Measurements from ENCODE around the gene SLC40A1.
"Not testable (repeated sequence)": the region's sequence is repeated elsewhere in the genome, so short reads cannot be mapped to it uniquely, and the experiment has no call there.

Gene SLC40A1

GRCh38 chr2:189613650-189614420 is 33.2 kb upstream of the SLC40A1 start:
- no peaks in the 10 kb centered on the region for H3K27me3 ChIP-seq (ENCODE audit: control insufficient read depth, insufficient read depth, low read length)
- no peak overlapping the region for H3K27ac ChIP-seq (ENCODE audit: low read length)
- H3K9me3 ChIP-seq (ENCODE audit: control insufficient read depth, insufficient read depth, low read length) = no peaks in the 10 kb centered on the region
- H3K36me3 ChIP-seq (ENCODE audit: control insufficient read depth, insufficient read depth, low read length) = no peaks in the 10 kb centered on the region
- DNase-seq (ENCODE audit: low read depth, low spot score) = no peak
- no CpG with 5 or more reads among the region's 2 CpGs for WGBS (ENCODE audit: insufficient coverage, insufficient read length)
- no peaks in the 10 kb centered on the region for H3K4me1 ChIP-seq (ENCODE audit: control insufficient read depth, insufficient read depth, low read length)
- H3K4me3 ChIP-seq (ENCODE audit: low read length) = no peak overlapping the region

- no CpG with 5 or more reads among the region's 6 CpGs for WGBS (ENCODE audit: insufficient coverage, insufficient read length)
- no peak overlapping the region for H3K27ac ChIP-seq (ENCODE audit: low read length)
- no peaks in the 10 kb centered on the region for H3K4me1 ChIP-seq (ENCODE audit: control insufficient read depth, insufficient read depth, low read length)
- no peaks in the 10 kb centered on the region for H3K27me3 ChIP-seq (ENCODE audit: control insufficient read depth, insufficient read depth, low read length)
- H3K36me3 ChIP-seq (ENCODE audit: control insufficient read depth, insufficient read depth, low read length) = no peaks in the 10 kb centered on the region
- no peak overlapping the region for H3K4me3 ChIP-seq (ENCODE audit: low read length)
- no peaks in the 10 kb centered on the region for H3K9me3 ChIP-seq (ENCODE audit: control insufficient read depth, insufficient read depth, low read length)
- DNase-seq (ENCODE audit: low read depth, low spot score) = no peak
Measured at GRCh38 chr2:189613077-189613636, 32.6 kb upstream of the SLC40A1 start.

- H3K27me3 ChIP-seq (ENCODE audit: control insufficient read depth, insufficient read depth, low read length) = no peaks in the 10 kb centered on the region
- DNase-seq (ENCODE audit: low read depth, low spot score) = no peak
- H3K9me3 ChIP-seq (ENCODE audit: control insufficient read depth, insufficient read depth, low read length) = no peaks in the 10 kb centered on the region
- no peak overlapping the region for H3K27ac ChIP-seq (ENCODE audit: low read length)
- no peaks in the 10 kb centered on the region for H3K36me3 ChIP-seq (ENCODE audit: control insufficient read depth, insufficient read depth, low read length)
- no CpG with 5 or more reads among the region's 2 CpGs for WGBS (ENCODE audit: insufficient coverage, insufficient read length)
- no peak overlapping the region for H3K4me3 ChIP-seq (ENCODE audit: low read length)
- no peaks in the 10 kb centered on the region for H3K4me1 ChIP-seq (ENCODE audit: control insufficient read depth, insufficient read depth, low read length)
Measured at GRCh38 chr2:189610700-189611099, 30.1 kb upstream of the SLC40A1 start.

GRCh38 chr2:189609853-189610252 is 29.3 kb upstream of the SLC40A1 start:
- no CpG with 5 or more reads among the region's 1 CpG for WGBS (ENCODE audit: insufficient coverage, insufficient read length)
- H3K27ac ChIP-seq (ENCODE audit: low read length) = no peak overlapping the region

GRCh38 chr2:189609423-189609816 is 28.8 kb upstream of the SLC40A1 start:
- Histone ChIP-seq H3K36me3 (ENCODE audit: control insufficient read depth, insufficient read depth, low read length) (no peaks in the 10 kb centered on the region), H3K27ac (ENCODE audit: low read length) (no peak overlapping the region), H3K4me3 (ENCODE audit: low read length) (no peak overlapping the region), H3K27me3 (ENCODE audit: control insufficient read depth, insufficient read depth, low read length) (no peaks in the 10 kb centered on the region), H3K9me3 (ENCODE audit: control insufficient read depth, insufficient read depth, low read length) (no peaks in the 10 kb centered on the region), H3K4me1 (ENCODE audit: control insufficient read depth, insufficient read depth, low read length) (no peaks in the 10 kb centered on the region)
- no peak for DNase-seq (ENCODE audit: low read depth, low spot score)
- no CpG with 5 or more reads among the region's 4 CpGs for WGBS (ENCODE audit: insufficient coverage, insufficient read length)

More at GRCh38 chr2:189609853-189610252, 29.3 kb upstream of the SLC40A1 start:
- DNase-seq (ENCODE audit: low read depth, low spot score) = no peak
- Histone ChIP-seq H3K36me3 (ENCODE audit: control insufficient read depth, insufficient read depth, low read length) (no peaks in the 10 kb centered on the region), H3K4me1 (ENCODE audit: control insufficient read depth, insufficient read depth, low read length) (no peaks in the 10 kb centered on the region), H3K4me3 (ENCODE audit: low read length) (no peak overlapping the region), H3K9me3 (ENCODE audit: control insufficient read depth, insufficient read depth, low read length) (no peaks in the 10 kb centered on the region), H3K27me3 (ENCODE audit: control insufficient read depth, insufficient read depth, low read length) (no peaks in the 10 kb centered on the region)

- WGBS (ENCODE audit: insufficient coverage, insufficient read length) = no CpG with 5 or more reads among the region's 2 CpGs
- no peaks in the 10 kb centered on the region for H3K4me1 ChIP-seq (ENCODE audit: control insufficient read depth, insufficient read depth, low read length)
- no peaks in the 10 kb centered on the region for H3K36me3 ChIP-seq (ENCODE audit: control insufficient read depth, insufficient read depth, low read length)
- no peak overlapping the region for H3K27ac ChIP-seq (ENCODE audit: low read length)
- no peaks in the 10 kb centered on the region for H3K9me3 ChIP-seq (ENCODE audit: control insufficient read depth, insufficient read depth, low read length)
- no peaks in the 10 kb centered on the region for H3K27me3 ChIP-seq (ENCODE audit: control insufficient read depth, insufficient read depth, low read length)
- H3K4me3 ChIP-seq (ENCODE audit: low read length) = no peak overlapping the region
- no peak for DNase-seq (ENCODE audit: low read depth, low spot score)
Measured at GRCh38 chr2:189608795-189609422, 28.3 kb upstream of the SLC40A1 start.

- Histone ChIP-seq H3K36me3 (ENCODE audit: control insufficient read depth, insufficient read depth, low read length) (no peaks in the 10 kb centered on the region), H3K4me3 (ENCODE audit: low read length) (no peak overlapping the region), H3K27me3 (ENCODE audit: control insufficient read depth, insufficient read depth, low read length) (no peaks in the 10 kb centered on the region), H3K27ac (ENCODE audit: low read length) (no peak overlapping the region), H3K9me3 (ENCODE audit: control insufficient read depth, insufficient read depth, low read length) (no peaks in the 10 kb centered on the region), H3K4me1 (ENCODE audit: control insufficient read depth, insufficient read depth, low read length) (no peaks in the 10 kb centered on the region)
- no peak for DNase-seq (ENCODE audit: low read depth, low spot score)
- WGBS (ENCODE audit: insufficient coverage, insufficient read length) = no CpG with 5 or more reads among the region's 4 CpGs
Measured at GRCh38 chr2:189608170-189608569, 27.6 kb upstream of the SLC40A1 start.

GRCh38 chr2:189602233-189602632 is 21.6 kb upstream of the SLC40A1 start:
- Histone ChIP-seq H3K4me3 (ENCODE audit: low read length) (no peak overlapping the region), H3K36me3 (ENCODE audit: control insufficient read depth, insufficient read depth, low read length) (no peaks in the 10 kb centered on the region), H3K27me3 (ENCODE audit: control insufficient read depth, insufficient read depth, low read length) (no peaks in the 10 kb centered on the region), H3K9me3 (ENCODE audit: control insufficient read depth, insufficient read depth, low read length) (no peaks in the 10 kb centered on the region), H3K4me1 (ENCODE audit: control insufficient read depth, insufficient read depth, low read length) (no peaks in the 10 kb centered on the region), H3K27ac (ENCODE audit: low read length) (no peak overlapping the region)
- WGBS (ENCODE audit: insufficient coverage, insufficient read length) = no CpG with 5 or more reads among the region's 4 CpGs
- DNase-seq (ENCODE audit: low read depth, low spot score) = no peak

- H3K9me3 ChIP-seq (ENCODE audit: control insufficient read depth, insufficient read depth, low read length); H3K27me3 ChIP-seq (ENCODE audit: control insufficient read depth, insufficient read depth, low read length); H3K4me3 ChIP-seq (ENCODE audit: low read length); H3K4me1 ChIP-seq (ENCODE audit: control insufficient read depth, insufficient read depth, low read length); H3K27ac ChIP-seq (ENCODE audit: low read length); DNase-seq (ENCODE audit: low read depth, low spot score); H3K36me3 ChIP-seq (ENCODE audit: control insufficient read depth, insufficient read depth, low read length): not testable (repeated sequence)
- WGBS (ENCODE audit: insufficient coverage, insufficient read length) = no CpG with 5 or more reads among the region's 2 CpGs
Measured at GRCh38 chr2:189601652-189602051, 21.1 kb upstream of the SLC40A1 start.

- Histone ChIP-seq H3K27me3 (ENCODE audit: control insufficient read depth, insufficient read depth, low read length) (no peaks in the 10 kb centered on the region), H3K4me3 (ENCODE audit: low read length) (no peak overlapping the region), H3K36me3 (ENCODE audit: control insufficient read depth, insufficient read depth, low read length) (no peaks in the 10 kb centered on the region), H3K9me3 (ENCODE audit: control insufficient read depth, insufficient read depth, low read length) (no peaks in the 10 kb centered on the region), H3K27ac (ENCODE audit: low read length) (no peak overlapping the region), H3K4me1 (ENCODE audit: control insufficient read depth, insufficient read depth, low read length) (no peaks in the 10 kb centered on the region)
- WGBS (ENCODE audit: insufficient coverage, insufficient read length) = no CpG with 5 or more reads among the region's 3 CpGs
- no peak for DNase-seq (ENCODE audit: low read depth, low spot score)
Measured at GRCh38 chr2:189601043-189601442, 20.5 kb upstream of the SLC40A1 start.

Measured in iPS DF 6.9 (cell line).